H1 (cell line): ENCODE results near the gene MACROD2. TPM values are rescaled to one million over a fixed set of nuclear protein-coding genes. Genes with fewer than 3 reads are reported as not detected.

Source experiments
- CTCF ChIA-PET: fragments of 300-600 bp; sonication (Branson Sonifier 250); formaldehyde crosslinking; loops from one replicate; lab custom pipeline; 2021; ENCODE audit not compliant: partially characterized antibody; lab: Charles Lee
- POLR2A ChIA-PET: fragments of 300-600 bp; sonication (Branson Sonifier 250); formaldehyde crosslinking; loops from one replicate; lab custom pipeline; 2021; ENCODE audit warnings: inconsistent platforms; ENCODE audit not compliant: partially characterized antibody; lab: Charles Lee
- DNase-seq, 2 experiments: peaks; one replicate each; pipeline versions ENCODE4 v3.0.0 to v3.0.0-alpha.2; 2010 to 2022; ENCODE audit warnings: low spot score in 2 of 2, low read depth in 1 of 2, mixed read lengths in 1 of 2
- FAIRE-seq: peaks from 2 replicates; lab custom pipeline; 2011; peaks lifted over from hg19 to GRCh38; lab: Jason Lieb, UNC
- H2AFZ ChIP-seq: 2 replicates; pipeline ENCODE4 v1.8.1; 2012; ENCODE audit warnings: low read length, inconsistent platforms
- H2AK5ac ChIP-seq: 2 replicates; pipeline ENCODE4 v1.6.1; 2013; ENCODE audit warnings: low read depth, low read length
- H2BK120ac ChIP-seq: replicated peaks from 2 replicates; pipeline ENCODE3; 2013; ENCODE audit warnings: low read depth, low read length, inconsistent platforms
- H2BK12ac ChIP-seq: 2 replicates; pipeline ENCODE4 v1.6.1; 2013; ENCODE audit warnings: low read depth, low read length
- H2BK15ac ChIP-seq: 2 replicates; pipeline ENCODE4 v1.6.1; 2013; ENCODE audit warnings: low read length
- H2BK20ac ChIP-seq: 2 replicates; pipeline ENCODE4 v1.6.1; 2013; ENCODE audit warnings: low read length
- H2BK5ac ChIP-seq: 2 replicates; pipeline ENCODE4 v1.6.1; 2013; ENCODE audit warnings: low read depth, low read length
- H3K14ac ChIP-seq: 2 replicates; pipeline ENCODE4 v1.6.1; 2013; ENCODE audit warnings: inconsistent platforms; ENCODE audit not compliant: insufficient read length
- H3K18ac ChIP-seq: 2 replicates; pipeline ENCODE4 v1.6.1; 2013; ENCODE audit warnings: low read length; ENCODE audit errors: extremely low read depth
- H3K23ac ChIP-seq: 2 replicates; pipeline ENCODE4 v1.6.1; 2013; ENCODE audit warnings: inconsistent platforms; ENCODE audit not compliant: insufficient read length
- H3K23me2 ChIP-seq: 2 replicates; pipeline ENCODE4 v1.6.1; 2013; ENCODE audit warnings: low read depth, low read length
- H3K27ac ChIP-seq: 2 replicates; pipeline ENCODE4 v1.6.1; 2011; ENCODE audit warnings: low read depth, low read length, inconsistent platforms
- H3K27me3 ChIP-seq, 4 experiments: replicated peaks in 1 of 4; 1 replicate in 1 of 4; 2 replicates in 3 of 4; pipeline versions ENCODE4 v1.6.1 to v1.8.1; 2011 to 2013; ENCODE audit warnings: low read length in 3 of 4, mild to moderate bottlenecking in 3 of 4, inconsistent platforms in 2 of 4, mixed read lengths in 2 of 4, moderate library complexity in 1 of 4; ENCODE audit not compliant: control insufficient read depth in 3 of 4, insufficient read depth in 3 of 4; ENCODE audit errors: extremely low read depth in 1 of 4
- H3K36me3 ChIP-seq, 4 experiments: 2 replicates each; pipeline versions ENCODE4 v1.6.1 to v1.8.1; 2011 to 2013; ENCODE audit warnings: mild to moderate bottlenecking in 4 of 4, low read length in 3 of 4, moderate library complexity in 2 of 4, control low read depth in 1 of 4, inconsistent platforms in 1 of 4; ENCODE audit not compliant: insufficient read depth in 4 of 4, control insufficient read depth in 2 of 4
- H3K4ac ChIP-seq: replicated peaks from 2 replicates; pipeline ENCODE3; 2013; ENCODE audit warnings: low read length, low read depth, mixed read lengths, inconsistent platforms; ENCODE audit not compliant: insufficient read length
- H3K4me1 ChIP-seq, 4 experiments: replicated peaks in 1 of 4; 1 replicate in 1 of 4; 2 replicates in 3 of 4; pipeline versions ENCODE4 v1.6.1 to v1.8.1; 2011 to 2013; ENCODE audit warnings: low read length in 3 of 4, inconsistent platforms in 2 of 4, mixed read lengths in 1 of 4; ENCODE audit not compliant: insufficient read depth in 4 of 4, control insufficient read depth in 3 of 4
- H3K4me2 ChIP-seq, 2 experiments: 2 replicates each; pipeline versions ENCODE4 v1.6.1 to v1.8.1; 2011 to 2013; ENCODE audit warnings: low read depth in 2 of 2, low read length in 2 of 2, control low read depth in 1 of 2, inconsistent platforms in 1 of 2, mild to moderate bottlenecking in 1 of 2; ENCODE audit not compliant: insufficient read depth in 1 of 2
- H3K4me3 ChIP-seq, 4 experiments: fragments of 200-600, 300-600 bp in 1 of 4; sonication (generic), shearing (Covaris generic), sonication (Bioruptor Twin) in 1 of 4; 2 replicates each; pipeline versions ENCODE4 v1.5.1 to v1.8.1; 2011 to 2016; ENCODE audit warnings: low read length in 4 of 4, low read depth in 3 of 4, control low read depth in 2 of 4, inconsistent platforms in 2 of 4, mild to moderate bottlenecking in 2 of 4, mixed read lengths in 1 of 4, moderate library complexity in 1 of 4; ENCODE audit not compliant: insufficient read depth in 2 of 4; ENCODE audit errors: extremely low read depth in 1 of 4
- H3K56ac ChIP-seq: replicated peaks from 2 replicates; pipeline ENCODE3; 2013; ENCODE audit warnings: low read depth, mild to moderate bottlenecking, mixed read lengths, low read length, inconsistent platforms; ENCODE audit not compliant: insufficient read length
- H3K79me1 ChIP-seq: 2 replicates; pipeline ENCODE4 v1.6.1; 2013; ENCODE audit warnings: low read depth, low read length, control low read depth
- H3K79me2 ChIP-seq, 2 experiments: 2 replicates each; pipeline versions ENCODE4 v1.6.1 to v1.8.1; 2012 to 2013; ENCODE audit warnings: low read length in 2 of 2, mild to moderate bottlenecking in 2 of 2, inconsistent platforms in 1 of 2; ENCODE audit not compliant: insufficient read depth in 2 of 2, control insufficient read depth in 1 of 2
- H3K9ac ChIP-seq, 4 experiments: replicated peaks in 1 of 4; 1 replicate in 1 of 4; 2 replicates in 3 of 4; pipeline versions ENCODE4 v1.6.1 to v1.8.1; 2011 to 2013; ENCODE audit warnings: low read depth in 3 of 4, low read length in 3 of 4, control low read depth in 2 of 4, mild to moderate bottlenecking in 2 of 4, moderate library complexity in 2 of 4, inconsistent platforms in 1 of 4; ENCODE audit errors: extremely low read depth in 1 of 4
- H3K9me3 ChIP-seq, 2 experiments: 2 replicates each; pipeline versions ENCODE4 v1.6.1 to v1.8.1; 2012 to 2013; ENCODE audit warnings: mild to moderate bottlenecking in 2 of 2, moderate library complexity in 2 of 2, control low read depth in 1 of 2, inconsistent platforms in 1 of 2, low read depth in 1 of 2, low read length in 1 of 2, mixed read lengths in 1 of 2; ENCODE audit not compliant: insufficient read depth in 2 of 2
- H4K20me1 ChIP-seq, 2 experiments: replicated peaks in 1 of 2; 2 replicates each; pipeline versions ENCODE3 to v1.8.1; 2011 to 2013; ENCODE audit warnings: inconsistent platforms in 2 of 2, low read length in 2 of 2, mild to moderate bottlenecking in 1 of 2; ENCODE audit not compliant: insufficient read depth in 2 of 2, control insufficient read depth in 1 of 2
- H4K5ac ChIP-seq: 2 replicates; pipeline ENCODE4 v1.6.1; 2013; ENCODE audit warnings: low read length, low read depth, mixed read lengths, inconsistent platforms; ENCODE audit not compliant: insufficient read length
- H4K8ac ChIP-seq: 2 replicates; pipeline ENCODE4 v1.8.0; 2013; ENCODE audit warnings: mild to moderate bottlenecking, moderate library complexity, low read length, inconsistent platforms; ENCODE audit not compliant: insufficient read depth; ENCODE audit errors: extremely low read depth
- H4K91ac ChIP-seq: replicated peaks from 2 replicates; pipeline ENCODE3; 2013; ENCODE audit warnings: low read length, mixed read lengths, inconsistent platforms; ENCODE audit not compliant: insufficient read length
- ASH2L ChIP-seq: fragments of 200-600, 300-600 bp; sonication (generic); IDR thresholded peaks from one replicate; pipeline ENCODE4 v1.7.1; 2017; ENCODE audit warnings: low read length
- ATF3 ChIP-seq: IDR thresholded peaks from 2 replicates; pipeline ENCODE4 v1.6.1; 2011; ENCODE audit warnings: low read depth, mild to moderate bottlenecking, low read length; ENCODE audit not compliant: insufficient read depth
- BCL11A ChIP-seq, 2 experiments: IDR thresholded peaks; one replicate each; pipeline ENCODE4 v1.6.1; 2011; ENCODE audit warnings: low read depth in 2 of 2, low read length in 2 of 2, mild to moderate bottlenecking in 2 of 2
- BRCA1 ChIP-seq: IDR thresholded peaks from 2 replicates; pipeline ENCODE4 v1.6.1; 2012; ENCODE audit warnings: low read depth, low read length, improper control_type of control experiment
- CBX8 ChIP-seq: fragments of 300-800, 300-1000 bp; sonication (generic); IDR thresholded peaks from 2 replicates; pipeline ENCODE4 v1.7.1; 2016; ENCODE audit warnings: low read depth, low read length, borderline replicate concordance
- CREB1 ChIP-seq: IDR thresholded peaks from 2 replicates; pipeline ENCODE4 v1.6.1; 2012; ENCODE audit warnings: inconsistent platforms
- EGR1 ChIP-seq: IDR thresholded peaks from 2 replicates; pipeline ENCODE4 v1.6.1; 2011; ENCODE audit warnings: low read depth, low read length, borderline replicate concordance
- EZH2 ChIP-seq: fragments of 200-600 bp; sonication (generic); IDR thresholded peaks from 2 replicates; pipeline ENCODE4 v1.7.1; 2012; ENCODE audit warnings: low read depth, mild to moderate bottlenecking, moderate library complexity, low read length, inconsistent platforms; ENCODE audit not compliant: severe bottlenecking
- RBBP5 ChIP-seq: IDR thresholded peaks from 2 replicates; pipeline ENCODE4 v1.7.1; 2012; ENCODE audit warnings: low read depth, mild to moderate bottlenecking, inconsistent platforms, low read length, moderate library complexity, borderline replicate concordance
- SIX5 ChIP-seq: IDR thresholded peaks from 2 replicates; pipeline ENCODE4 v1.6.1; 2011; ENCODE audit warnings: mild to moderate bottlenecking, low read depth, low read length
- SP2 ChIP-seq: IDR thresholded peaks from 2 replicates; pipeline ENCODE4 v1.6.1; 2012; ENCODE audit warnings: mild to moderate bottlenecking, low read length, inconsistent platforms
- TAF1 ChIP-seq: IDR thresholded peaks from 2 replicates; pipeline ENCODE4 v1.6.1; 2011; ENCODE audit warnings: mild to moderate bottlenecking, low read depth, low read length
- WGBS, 2 experiments: shearing (Covaris generic) in 1 of 2; methylation state at CpG; one replicate each; pipeline versions ENCODE4 v1.1.6 to v1.1.7; 2013 to 2015; ENCODE audit warnings: low lambda C conversion rate in 2 of 2, mixed read lengths in 2 of 2, inconsistent platforms in 1 of 2, low coverage in 1 of 2, missing lambda C conversion rate in 1 of 2; ENCODE audit not compliant: insufficient replicate concordance in 2 of 2, insufficient coverage in 1 of 2, insufficient read length in 1 of 2; ENCODE audit errors: extremely low coverage in 1 of 2, missing lambda C conversion rate in 1 of 2; 5-methylcytosine and 5-hydroxymethylcytosine counted together
- polyA plus RNA-seq, 7 experiments: library from polyadenylated mRNA; depleted of rRNA in 3 of 7; stranded (reverse) in 5 of 7; unstranded in 2 of 7; fragments of >200 nt in 5 of 7; fragments of 200-250 nt in 2 of 7; gene quantifications; 1 replicate in 5 of 7; 2 replicates in 1 of 7; 4 replicates in 1 of 7; pipeline versions ENCODE4 v1.2.1 to v1.2.3, GENCODE V29; 2011 to 2013; ENCODE audit warnings: missing spikeins in 2 of 7, mixed read lengths in 2 of 7
- total RNA-seq: library from RNA; stranded (reverse); fragmentation: NEBNext Ultra II Directional; extraction: Animal tissue kit (Norgen Biotek cat#: 25700); gene quantifications from 2 replicates; pipeline ENCODE4 v1.2.1, GENCODE V29; 2021

Gene MACROD2
- total and polyA plus RNA-seq, 2 of the 8 experiments (the other 6 are each of a cell fraction or from before 2014, with no cell fraction given) = 0.70 to 3.9 TPM

- 92% methylated on average over 3 of the region's 3 CpGs; no CpG with 5 or more reads in 1 of the 2 experiments for WGBS, 2 experiments
- POLR2A ChIA-PET = no interaction called here
- CTCF ChIA-PET = interaction anchor here (1.5 to 1.6 kb wide), 2 partner anchors 14 to 17 kb away, joined by 3 to 4 read pairs; no protein-coding TSS in a partner anchor
Measured at GRCh38 chr20:15395457-15395856, 1400.1 kb downstream of the MACROD2 start.

More at GRCh38 chr20:15395457-15395856, 1400.1 kb downstream of the MACROD2 start:
- H3K9me3 ChIP-seq = no peaks in the 10 kb centered on the region
- no peaks in the 10 kb centered on the region for H3K36me3 ChIP-seq
- H3K4me3 ChIP-seq = no peak overlapping the region
- no peak overlapping the region for H3K18ac ChIP-seq
- no peak overlapping the region for H3K23ac ChIP-seq
- H4K8ac ChIP-seq = no peak overlapping the region
- DNase-seq (no peak), FAIRE-seq (no peak)
- peaks cover 0 to 3% (median 0%) of the 10 kb centered on the region in 4 experiments; a peak in 3 of 7 replicates for H3K4me1 ChIP-seq
- no peak overlapping the region for H2AK5ac ChIP-seq
- H3K23me2 ChIP-seq = no peaks in the 10 kb centered on the region
- H2BK12ac ChIP-seq = no peak overlapping the region
- no peaks in the 10 kb centered on the region for H3K79me2 ChIP-seq
- no peaks in the 10 kb centered on the region for H4K20me1 ChIP-seq
- no peak overlapping the region for H2BK5ac ChIP-seq
- no peak overlapping the region for H2AFZ ChIP-seq
- no peak overlapping the region for H3K14ac ChIP-seq
- no peak overlapping the region for H2BK15ac ChIP-seq
- H3K4ac ChIP-seq = no peak overlapping the region
- H3K27me3 ChIP-seq = no peaks in the 10 kb centered on the region
- H3K27ac ChIP-seq = no peak overlapping the region
- H3K79me1 ChIP-seq = no peaks in the 10 kb centered on the region
- H4K5ac ChIP-seq = no peak overlapping the region
- no peak overlapping the region for H2BK120ac ChIP-seq
- H4K91ac ChIP-seq = no peak overlapping the region
- H3K9ac ChIP-seq = no peak overlapping the region
- no peak for TF ChIP-seq CREB1
- no peak for TF ChIP-seq BRCA1
- no peak for TF ChIP-seq RBBP5
- TF ChIP-seq ASH2L = no peak
- TF ChIP-seq CBX8 = no peak
- no peak for TF ChIP-seq EZH2
- TF ChIP-seq TAF1 = no peak
- no peak for TF ChIP-seq EGR1
- TF ChIP-seq BCL11A (IDR thresholded peaks at IDR 0.05; ENCODE audit: low read depth in 2 of 2, low read length in 2 of 2) = no peak
- TF ChIP-seq SIX5 = no peak
- TF ChIP-seq ATF3 = no peak
- TF ChIP-seq SP2 = no peak
- TF ChIP-seq, all 59 proteins: peak for 0
- H2BK20ac ChIP-seq = no peak overlapping the region
- no peak overlapping the region for H3K56ac ChIP-seq
- no peak overlapping the region for H3K4me2 ChIP-seq
